SK-N-MC (cell line): ENCODE data around the gene DYNLT5.

Experiments used
- EZH2 ChIP-seq: fragments of 200-600 bp; sonication (generic); IDR thresholded peaks from one replicate; pipeline ENCODE4 v1.6.1; 2017; ENCODE audit warnings: antibody characterized with exemption
- FOXP2 ChIP-seq: optimal IDR thresholded peaks from 2 replicates; pipeline ENCODE3; 2011; ENCODE audit warnings: mild to moderate bottlenecking, moderate library complexity; ENCODE audit not compliant: insufficient read depth; ENCODE audit errors: extremely low read length, control extremely low read depth
- POLR2AphosphoS5 ChIP-seq: IDR thresholded peaks from 2 replicates; pipeline ENCODE4 v1.6.1; 2012; ENCODE audit warnings: mild to moderate bottlenecking, low read depth, low read length, borderline replicate concordance

- no peak for TF ChIP-seq POLR2AphosphoS5
- no peak for TF ChIP-seq EZH2
- TF ChIP-seq FOXP2 = no peak
Observed at GRCh38 chr1:66773227-66773626, 21.0 kb downstream of the DYNLT5 start.
